ENCODE measurements around the gene NRF1. TPM values are rescaled to one million over a fixed set of nuclear protein-coding genes. Genes with fewer than 3 reads are reported as not detected.
A peak's percentile ranks its signal among the peaks of the same experiment; 100 is the strongest.

NRF1 gene
- total RNA-seq, 4 donors from 2014 or later: 12.3 to 26.2 (median 19.7) TPM

DNA sequence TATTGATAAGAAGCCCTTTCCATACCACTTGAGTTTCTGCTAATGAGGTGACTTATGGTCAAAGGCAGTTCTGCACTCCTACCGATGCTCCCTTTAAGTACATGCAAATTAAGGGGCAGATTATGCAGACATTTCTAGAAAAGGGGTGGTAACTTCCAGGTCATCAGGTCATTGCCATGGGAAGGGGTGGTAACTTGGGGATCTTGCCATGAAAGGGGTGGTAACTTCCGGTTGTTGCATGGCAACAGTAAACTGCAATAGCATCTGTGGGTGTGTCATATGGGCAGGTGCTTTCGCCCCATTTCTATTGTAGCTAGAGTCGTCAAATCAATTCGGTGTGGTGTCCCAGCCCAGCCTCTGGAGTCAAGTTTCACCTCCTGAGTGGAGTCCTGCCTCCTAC lies 190.4 kb downstream of the NRF1 start:
- H3K9me3 ChIP-seq: no peaks in the 10 kb centered on the region
- 62 to 65% methylated on average over 5 of the region's 5 CpGs for WGBS, 2 donors
- no peaks in the 10 kb centered on the region for H3K36me3 ChIP-seq
- H3K4me1 ChIP-seq: no peaks in the 10 kb centered on the region
- no peak overlapping the region for H3K4me3 ChIP-seq
- no peak overlapping the region for H3K27ac ChIP-seq
- no peaks in the 10 kb centered on the region for H3K27me3 ChIP-seq
- no peak for DNase-seq (ENCODE audit: low spot score in 2 of 2)
- TF ChIP-seq EP300 (IDR thresholded peaks at IDR 0.05) (no peak), POLR2A (IDR thresholded peaks at IDR 0.05) (no peak)
- TF ChIP-seq, protein P1, sequence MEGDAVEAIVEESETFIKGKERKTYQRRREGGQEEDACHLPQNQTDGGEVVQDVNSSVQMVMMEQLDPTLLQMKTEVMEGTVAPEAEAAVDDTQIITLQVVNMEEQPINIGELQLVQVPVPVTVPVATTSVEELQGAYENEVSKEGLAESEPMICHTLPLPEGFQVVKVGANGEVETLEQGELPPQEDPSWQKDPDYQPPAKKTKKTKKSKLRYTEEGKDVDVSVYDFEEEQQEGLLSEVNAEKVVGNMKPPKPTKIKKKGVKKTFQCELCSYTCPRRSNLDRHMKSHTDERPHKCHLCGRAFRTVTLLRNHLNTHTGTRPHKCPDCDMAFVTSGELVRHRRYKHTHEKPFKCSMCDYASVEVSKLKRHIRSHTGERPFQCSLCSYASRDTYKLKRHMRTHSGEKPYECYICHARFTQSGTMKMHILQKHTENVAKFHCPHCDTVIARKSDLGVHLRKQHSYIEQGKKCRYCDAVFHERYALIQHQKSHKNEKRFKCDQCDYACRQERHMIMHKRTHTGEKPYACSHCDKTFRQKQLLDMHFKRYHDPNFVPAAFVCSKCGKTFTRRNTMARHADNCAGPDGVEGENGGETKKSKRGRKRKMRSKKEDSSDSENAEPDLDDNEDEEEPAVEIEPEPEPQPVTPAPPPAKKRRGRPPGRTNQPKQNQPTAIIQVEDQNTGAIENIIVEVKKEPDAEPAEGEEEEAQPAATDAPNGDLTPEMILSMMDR (IDR thresholded peaks at IDR 0.05): no peak

DNA sequence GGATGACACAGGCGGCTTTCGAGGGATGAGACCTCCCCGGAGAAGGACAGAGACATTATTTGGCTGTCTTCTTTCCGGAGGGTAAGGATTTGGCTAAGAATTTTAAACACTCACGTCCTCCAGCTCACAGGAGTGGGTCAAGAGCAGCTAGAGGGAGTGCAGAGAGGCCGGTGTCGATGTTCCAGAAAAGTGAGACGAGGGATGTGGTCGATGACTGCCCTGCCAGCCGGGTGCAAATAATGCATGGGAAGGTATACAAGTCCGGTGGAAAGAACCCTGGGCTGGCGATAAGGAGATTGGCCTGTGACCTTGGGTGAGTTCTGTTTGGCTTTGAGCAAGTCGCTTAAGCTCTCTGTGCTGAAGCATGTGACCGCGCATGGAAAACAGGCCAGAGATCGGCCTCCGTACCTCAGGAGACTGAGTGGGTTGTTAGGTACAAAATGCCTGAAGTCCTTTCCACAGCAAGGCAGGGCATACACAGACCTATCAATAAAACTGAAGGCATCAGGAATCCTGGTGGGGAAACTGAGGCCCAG lies 192.1 kb downstream of the NRF1 start:
- Histone ChIP-seq H3K4me1 (no peaks in the 10 kb centered on the region), H3K27ac (no peak overlapping the region), H3K4me3 (no peak overlapping the region), H3K27me3 (no peaks in the 10 kb centered on the region), H3K36me3 (no peaks in the 10 kb centered on the region), H3K9me3 (no peaks in the 10 kb centered on the region)
- no peak for DNase-seq (ENCODE audit: low spot score in 2 of 2)
- TF ChIP-seq POLR2A (IDR thresholded peaks at IDR 0.05): no peak
- TF ChIP-seq, protein P1 (IDR thresholded peaks at IDR 0.05): no peak
- TF ChIP-seq EP300 (IDR thresholded peaks at IDR 0.05): no peak
- WGBS, 2 donors: 85 to 86% methylated on average over 17 of the region's 17 CpGs

DNA sequence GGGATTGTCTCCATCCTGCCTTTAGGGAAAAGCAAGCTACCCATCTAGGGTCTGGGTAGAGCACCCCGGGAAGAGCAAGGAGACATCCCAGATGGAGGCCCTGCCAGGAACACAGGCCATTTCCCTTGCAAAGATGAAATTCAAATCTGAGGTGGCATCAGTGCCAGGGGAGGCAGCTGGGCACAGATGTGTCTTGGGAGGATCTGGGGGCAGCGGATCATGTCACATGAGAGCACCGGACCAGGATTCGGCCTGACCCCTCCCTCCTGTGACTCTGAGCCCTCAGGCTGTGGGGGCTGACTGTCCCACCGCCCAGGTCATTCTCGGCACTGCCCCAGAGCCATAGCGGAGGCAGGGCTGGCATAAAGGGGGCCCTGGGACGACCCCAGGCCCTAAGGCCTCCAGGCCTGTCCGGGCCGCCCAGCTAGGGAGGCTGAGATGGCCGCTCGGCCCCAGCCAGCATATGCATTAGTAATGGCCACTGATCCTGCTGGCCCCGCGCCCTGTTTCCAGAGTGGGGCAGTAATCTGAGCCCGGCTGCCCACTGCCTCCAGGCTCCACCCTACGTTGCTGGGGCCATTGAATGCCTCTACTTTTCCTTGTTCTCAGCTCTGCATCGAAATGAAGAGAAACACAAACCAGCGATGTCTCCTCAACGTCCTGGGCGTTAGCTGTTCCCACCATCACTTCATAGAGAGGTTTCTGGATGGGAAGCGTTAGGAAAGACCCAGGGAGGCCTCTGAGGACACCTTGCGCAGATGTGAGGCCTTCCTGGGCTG lies 192.8 kb downstream of the NRF1 start:
- no peaks in the 10 kb centered on the region for H3K4me1 ChIP-seq
- no peaks in the 10 kb centered on the region for H3K36me3 ChIP-seq
- 78 to 83% methylated on average over 13 to 18 of the region's 22 CpGs for WGBS, 2 donors
- TF ChIP-seq POLR2A (IDR thresholded peaks at IDR 0.05) (no peak), EP300 (IDR thresholded peaks at IDR 0.05) (no peak)
- TF ChIP-seq, protein P1 (IDR thresholded peaks at IDR 0.05): no peak
- no peak for DNase-seq (ENCODE audit: low spot score in 2 of 2)
- H3K4me3 ChIP-seq: no peak overlapping the region
- no peak overlapping the region for H3K27ac ChIP-seq
- H3K9me3 ChIP-seq: no peaks in the 10 kb centered on the region
- no peaks in the 10 kb centered on the region for H3K27me3 ChIP-seq

DNA sequence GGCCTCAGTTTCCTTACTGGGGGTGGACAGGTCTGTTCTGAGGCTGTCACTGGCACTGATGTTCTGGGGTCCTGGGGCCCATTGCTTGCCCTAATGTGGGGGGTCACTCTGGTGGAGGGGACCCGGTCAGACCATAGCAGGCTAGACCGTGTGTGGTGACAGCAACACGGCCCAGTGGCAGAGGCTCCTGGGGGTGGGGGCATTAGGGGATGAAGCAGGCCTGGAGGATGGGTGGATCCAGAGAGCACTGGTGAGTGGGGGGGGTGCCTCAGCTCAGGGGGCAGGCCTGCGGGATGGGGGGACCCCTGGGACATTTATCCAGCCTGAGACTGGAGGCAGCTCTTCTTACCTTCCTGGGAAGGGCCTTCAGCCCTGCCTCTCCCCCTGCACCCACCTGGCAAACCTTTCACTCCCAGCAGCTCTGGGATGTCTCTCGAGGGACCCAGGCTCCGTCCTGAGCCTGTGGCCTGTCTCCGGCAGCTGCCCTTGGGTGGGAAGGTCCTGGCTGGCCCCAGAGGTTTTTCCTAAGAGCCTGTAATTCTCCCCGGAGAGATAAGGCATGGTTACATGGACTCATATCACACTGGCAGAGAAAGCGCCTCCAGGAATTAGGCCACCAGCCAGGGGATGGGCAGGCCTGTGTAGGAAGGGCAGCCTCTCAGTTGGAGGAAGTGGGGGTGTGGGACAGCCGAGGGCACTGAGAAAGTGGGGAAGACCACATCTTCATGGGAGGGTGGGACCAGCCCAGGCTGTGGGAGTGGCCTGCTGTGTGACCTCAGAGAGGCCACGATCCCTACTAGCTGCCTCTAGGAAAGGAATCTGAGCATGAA lies 193.6 kb downstream of the NRF1 start:
- no peaks in the 10 kb centered on the region for H3K4me1 ChIP-seq
- DNase-seq (ENCODE audit: low spot score in 2 of 2): no peak
- TF ChIP-seq EP300 (IDR thresholded peaks at IDR 0.05): no peak
- TF ChIP-seq, protein P1 (IDR thresholded peaks at IDR 0.05): no peak
- no peak for TF ChIP-seq POLR2A (IDR thresholded peaks at IDR 0.05)
- H3K36me3 ChIP-seq: no peaks in the 10 kb centered on the region
- WGBS, 2 donors: 71 to 75% methylated on average over 10 to 11 of the region's 11 CpGs
- H3K27ac ChIP-seq: no peak overlapping the region
- no peaks in the 10 kb centered on the region for H3K27me3 ChIP-seq
- no peaks in the 10 kb centered on the region for H3K9me3 ChIP-seq
- H3K4me3 ChIP-seq: no peak overlapping the region

Small RNA genes within 50 kb of the gene (small RNA-seq; reads per million reads assigned to genes)
- gene MIR182 (1,751 reads per million, percentile 99 among the genes with 10 or more reads in this experiment), gene MIR183 (21.9 reads per million, percentile 93 among the genes with 10 or more reads in this experiment), gene MIR96 (not detected)

Other genes with a start within 250 kb of the NRF1 start
- under 1 TPM; 0.30 to 0.44 (median 0.41) TPM for gene STRIP2, start 177.3 kb upstream of the NRF1 start, total RNA-seq
- gene SMKR1, start 109.2 kb upstream of the NRF1 start, total RNA-seq: 1 to 10 TPM in 1 of 4 donors, not detected in 3; 1.2 TPM

Data from tibial nerve (tissue), 4 donors.